HCT116 (cell line): Measurements from ENCODE around the gene ESPL1.

ENCODE experiments used
- CBX3 ChIP-seq: IDR thresholded peaks from 2 replicates; pipeline ENCODE4 v1.6.1; 2012; ENCODE audit warnings: low read depth
- EZH2 ChIP-seq: fragments of 200-600 bp; sonication (generic); IDR thresholded peaks from 2 replicates; pipeline ENCODE4 v1.6.1; 2017; ENCODE audit warnings: antibody characterized with exemption, mixed run types
- EZH2phosphoT487 ChIP-seq: fragments of 200-600 bp; IDR thresholded peaks from 2 replicates; pipeline ENCODE4 v1.6.1; 2018; ENCODE audit warnings: antibody characterized with exemption, borderline replicate concordance
- FOSL1 ChIP-seq: IDR thresholded peaks from 2 replicates; pipeline ENCODE4 v1.6.1; 2012; ENCODE audit warnings: low read depth
- JUND ChIP-seq: IDR thresholded peaks from 2 replicates; pipeline ENCODE4 v1.6.1; 2012
- MAX ChIP-seq: IDR thresholded peaks from 2 replicates; pipeline ENCODE4 v1.6.1; 2012
- POLR2A ChIP-seq: IDR thresholded peaks from 2 replicates; pipeline ENCODE4 v1.7.0; 2011; ENCODE audit warnings: borderline replicate concordance; ENCODE audit not compliant: insufficient read depth, insufficient read length; ENCODE audit errors: extremely low read depth
- POLR2AphosphoS5 ChIP-seq: IDR thresholded peaks from 2 replicates; pipeline ENCODE4 v1.6.1; 2011; ENCODE audit warnings: mild to moderate bottlenecking, low read depth, low read length, moderate library complexity
- SIN3A ChIP-seq: IDR thresholded peaks from 2 replicates; pipeline ENCODE4 v1.6.1; 2012; ENCODE audit warnings: low read depth
- TCF7L2 ChIP-seq: IDR thresholded peaks from 2 replicates; pipeline ENCODE4 v1.7.0; 2011; ENCODE audit warnings: borderline replicate concordance, inconsistent platforms; ENCODE audit not compliant: insufficient read depth, insufficient read length; ENCODE audit errors: extremely low read depth
- YY1 ChIP-seq: IDR thresholded peaks from 2 replicates; pipeline ENCODE4 v1.6.1; 2011; ENCODE audit warnings: low read length, low read depth, moderate library complexity, mild to moderate bottlenecking; ENCODE audit not compliant: insufficient replicate concordance; ENCODE audit errors: extremely low read depth
- TF ChIP-seq, protein P1 (sequence below), 3 experiments: fragments of 200-600 bp in 1 of 3; sonication (generic) in 1 of 3; IDR thresholded peaks in 2 of 3; conservative IDR thresholded peaks in 1 of 3; 2 replicates each; pipeline ENCODE4 v1.5.1; 2012 to 2017; ENCODE audit warnings: low read depth in 2 of 3, low read length in 2 of 3, antibody characterized with exemption in 1 of 3, borderline replicate concordance in 1 of 3, control low read depth in 1 of 3, mild to moderate bottlenecking in 1 of 3, mixed read lengths in 1 of 3, mixed run types in 1 of 3, moderate library complexity in 1 of 3; ENCODE audit not compliant: insufficient read depth in 1 of 3
- TF ChIP-seq, protein P2 (sequence below): IDR thresholded peaks from 2 replicates; pipeline ENCODE4 v1.6.1; 2012; ENCODE audit warnings: low read depth

- TF ChIP-seq EZH2phosphoT487 (no peak), POLR2A (no peak), YY1 (no peak), CBX3 (no peak), MAX (no peak), SIN3A (no peak), TCF7L2 (no peak), EZH2 (no peak), POLR2AphosphoS5 (no peak), JUND (no peak), FOSL1 (no peak)
- TF ChIP-seq, protein P1, sequence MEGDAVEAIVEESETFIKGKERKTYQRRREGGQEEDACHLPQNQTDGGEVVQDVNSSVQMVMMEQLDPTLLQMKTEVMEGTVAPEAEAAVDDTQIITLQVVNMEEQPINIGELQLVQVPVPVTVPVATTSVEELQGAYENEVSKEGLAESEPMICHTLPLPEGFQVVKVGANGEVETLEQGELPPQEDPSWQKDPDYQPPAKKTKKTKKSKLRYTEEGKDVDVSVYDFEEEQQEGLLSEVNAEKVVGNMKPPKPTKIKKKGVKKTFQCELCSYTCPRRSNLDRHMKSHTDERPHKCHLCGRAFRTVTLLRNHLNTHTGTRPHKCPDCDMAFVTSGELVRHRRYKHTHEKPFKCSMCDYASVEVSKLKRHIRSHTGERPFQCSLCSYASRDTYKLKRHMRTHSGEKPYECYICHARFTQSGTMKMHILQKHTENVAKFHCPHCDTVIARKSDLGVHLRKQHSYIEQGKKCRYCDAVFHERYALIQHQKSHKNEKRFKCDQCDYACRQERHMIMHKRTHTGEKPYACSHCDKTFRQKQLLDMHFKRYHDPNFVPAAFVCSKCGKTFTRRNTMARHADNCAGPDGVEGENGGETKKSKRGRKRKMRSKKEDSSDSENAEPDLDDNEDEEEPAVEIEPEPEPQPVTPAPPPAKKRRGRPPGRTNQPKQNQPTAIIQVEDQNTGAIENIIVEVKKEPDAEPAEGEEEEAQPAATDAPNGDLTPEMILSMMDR (IDR thresholded peaks at IDR 0.05 in 2 of 3, conservative IDR thresholded peaks at IDR 0.05 in 1 of 3; ENCODE audit: borderline replicate concordance in 1 of 3, insufficient read depth in 1 of 3, low read depth in 2 of 3, low read length in 2 of 3), result no peak
- TF ChIP-seq, protein P2, sequence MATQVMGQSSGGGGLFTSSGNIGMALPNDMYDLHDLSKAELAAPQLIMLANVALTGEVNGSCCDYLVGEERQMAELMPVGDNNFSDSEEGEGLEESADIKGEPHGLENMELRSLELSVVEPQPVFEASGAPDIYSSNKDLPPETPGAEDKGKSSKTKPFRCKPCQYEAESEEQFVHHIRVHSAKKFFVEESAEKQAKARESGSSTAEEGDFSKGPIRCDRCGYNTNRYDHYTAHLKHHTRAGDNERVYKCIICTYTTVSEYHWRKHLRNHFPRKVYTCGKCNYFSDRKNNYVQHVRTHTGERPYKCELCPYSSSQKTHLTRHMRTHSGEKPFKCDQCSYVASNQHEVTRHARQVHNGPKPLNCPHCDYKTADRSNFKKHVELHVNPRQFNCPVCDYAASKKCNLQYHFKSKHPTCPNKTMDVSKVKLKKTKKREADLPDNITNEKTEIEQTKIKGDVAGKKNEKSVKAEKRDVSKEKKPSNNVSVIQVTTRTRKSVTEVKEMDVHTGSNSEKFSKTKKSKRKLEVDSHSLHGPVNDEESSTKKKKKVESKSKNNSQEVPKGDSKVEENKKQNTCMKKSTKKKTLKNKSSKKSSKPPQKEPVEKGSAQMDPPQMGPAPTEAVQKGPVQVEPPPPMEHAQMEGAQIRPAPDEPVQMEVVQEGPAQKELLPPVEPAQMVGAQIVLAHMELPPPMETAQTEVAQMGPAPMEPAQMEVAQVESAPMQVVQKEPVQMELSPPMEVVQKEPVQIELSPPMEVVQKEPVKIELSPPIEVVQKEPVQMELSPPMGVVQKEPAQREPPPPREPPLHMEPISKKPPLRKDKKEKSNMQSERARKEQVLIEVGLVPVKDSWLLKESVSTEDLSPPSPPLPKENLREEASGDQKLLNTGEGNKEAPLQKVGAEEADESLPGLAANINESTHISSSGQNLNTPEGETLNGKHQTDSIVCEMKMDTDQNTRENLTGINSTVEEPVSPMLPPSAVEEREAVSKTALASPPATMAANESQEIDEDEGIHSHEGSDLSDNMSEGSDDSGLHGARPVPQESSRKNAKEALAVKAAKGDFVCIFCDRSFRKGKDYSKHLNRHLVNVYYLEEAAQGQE, result no peak
These were observed 48.7 kb upstream of the ESPL1 start for GRCh38 chr12:53219292-53219955.
